GM21717 (cell line): Measurements from ENCODE around the gene GALK1.
A peak's percentile ranks its signal among the peaks of the same experiment; 100 is the strongest.
"Not testable (repeated sequence)": the region's sequence is repeated elsewhere in the genome, so short reads cannot be mapped to it uniquely, and the experiment has no call there.

Source experiments
- ATAC-seq: cut with Tn5 transposase; IDR thresholded peaks from one replicate; pipeline ENCODE4 v1.9.1; 2021; ENCODE audit warnings: mild to moderate bottlenecking, moderate library complexity; ENCODE audit not compliant: unreplicated experiment

Gene GALK1

GRCh38 chr17:75764711-75765421 lies at the start of gene GALK1:
Gene GALK1, minus strand, starts transcription at chr17:75765192. Its CDS starts 56 bp downstream, at chr17:75765136.
- ATAC-seq = peak; percentile 73

- no peak for ATAC-seq
These were observed 49.0 kb upstream of the GALK1 start for GRCh38 chr17:75814021-75814395.

GRCh38 chr17:75813081-75814020 lies 48.4 kb upstream of the GALK1 start:
- no peak for ATAC-seq

GRCh38 chr17:75812096-75813013 lies 47.4 kb upstream of the GALK1 start:
- ATAC-seq = no peak

GRCh38 chr17:75811174-75811573 lies 46.2 kb upstream of the GALK1 start:
- ATAC-seq = no peak

- ATAC-seq = not testable (repeated sequence)
These were observed 45.8 kb upstream of the GALK1 start for GRCh38 chr17:75810756-75811155.

GRCh38 chr17:75810216-75810615 lies 45.2 kb upstream of the GALK1 start:
- no peak for ATAC-seq

GRCh38 chr17:75809631-75810111 lies 44.7 kb upstream of the GALK1 start:
- ATAC-seq = no peak

GRCh38 chr17:75808905-75809621 lies 44.1 kb upstream of the GALK1 start:
- ATAC-seq = no peak

GRCh38 chr17:75808549-75808904 lies 43.5 kb upstream of the GALK1 start:
- no peak for ATAC-seq

- no peak for ATAC-seq
These were observed 42.9 kb upstream of the GALK1 start for GRCh38 chr17:75807861-75808260.

GRCh38 chr17:75806822-75807500 lies 42.0 kb upstream of the GALK1 start:
- ATAC-seq = no peak

GRCh38 chr17:75803883-75804282 lies 38.9 kb upstream of the GALK1 start:
- ATAC-seq = no peak

- ATAC-seq = no peak
These were observed 34.4 kb upstream of the GALK1 start for GRCh38 chr17:75799402-75799801.

GRCh38 chr17:75795820-75796607 lies 31.0 kb upstream of the GALK1 start:
- ATAC-seq = no peak

GRCh38 chr17:75793460-75793859 lies 28.5 kb upstream of the GALK1 start:
- ATAC-seq = no peak

- no peak for ATAC-seq
These were observed 26.3 kb upstream of the GALK1 start for GRCh38 chr17:75791254-75791653.

- peak; percentile 50 for ATAC-seq
These were observed 20.3 kb upstream of the GALK1 start for GRCh38 chr17:75785016-75785890.
